Stimulated activated CD8-positive, alpha-beta memory T cell treated with anti-CD3 and anti-CD28 coated beads, Interleukin-4, amount 100 ng/mL, for 4 hours (primary cell): ENCODE data around the gene KCNG2.

Source experiments
- DNase-seq, 2 donors: peaks; one replicate each; pipeline ENCODE4 v3.0.0-alpha.2; 2020; ENCODE audit warnings: low read depth in 2 of 2, low spot score in 1 of 2

KCNG2 gene

DNA sequence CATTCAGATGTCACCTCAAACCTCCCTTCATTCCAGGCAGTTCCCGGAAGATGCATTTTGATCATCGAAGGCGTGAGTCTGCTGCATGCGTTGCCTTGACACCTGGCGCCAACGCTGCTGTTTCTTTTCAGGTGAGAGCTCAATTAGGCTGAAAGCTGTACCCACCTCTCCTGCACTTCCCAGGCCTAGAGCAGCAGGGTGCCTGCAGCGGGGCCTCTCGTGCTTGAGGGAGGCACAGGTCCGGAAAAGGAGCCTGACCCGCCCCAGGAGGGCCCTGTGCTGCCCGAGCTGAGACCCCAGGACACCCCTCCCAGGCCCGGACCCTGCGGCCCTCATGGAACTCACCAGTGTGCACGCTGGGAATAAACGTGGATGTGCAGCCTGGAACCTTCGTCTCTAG, 31.4 kb upstream of the KCNG2 start:
- DNase-seq = no peak

DNA sequence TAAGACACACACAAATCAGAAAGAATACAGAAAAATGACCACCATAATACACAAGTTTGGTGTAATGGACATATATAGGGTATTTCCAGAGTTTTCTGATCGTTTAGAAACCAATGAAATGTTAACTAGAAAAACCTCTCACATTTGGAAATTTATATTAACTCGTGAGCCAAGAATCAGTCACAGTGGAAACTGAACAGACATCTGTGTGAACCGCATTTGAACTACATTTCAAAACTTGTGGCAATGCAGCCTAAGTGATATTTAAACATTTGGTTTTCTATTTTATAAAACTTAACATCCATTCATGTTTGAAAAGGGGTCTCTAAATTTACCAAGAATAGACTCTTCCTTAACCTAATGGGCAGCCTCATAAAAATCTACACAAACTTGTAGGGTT, 29.0 kb upstream of the KCNG2 start:
- DNase-seq = no peak

DNA sequence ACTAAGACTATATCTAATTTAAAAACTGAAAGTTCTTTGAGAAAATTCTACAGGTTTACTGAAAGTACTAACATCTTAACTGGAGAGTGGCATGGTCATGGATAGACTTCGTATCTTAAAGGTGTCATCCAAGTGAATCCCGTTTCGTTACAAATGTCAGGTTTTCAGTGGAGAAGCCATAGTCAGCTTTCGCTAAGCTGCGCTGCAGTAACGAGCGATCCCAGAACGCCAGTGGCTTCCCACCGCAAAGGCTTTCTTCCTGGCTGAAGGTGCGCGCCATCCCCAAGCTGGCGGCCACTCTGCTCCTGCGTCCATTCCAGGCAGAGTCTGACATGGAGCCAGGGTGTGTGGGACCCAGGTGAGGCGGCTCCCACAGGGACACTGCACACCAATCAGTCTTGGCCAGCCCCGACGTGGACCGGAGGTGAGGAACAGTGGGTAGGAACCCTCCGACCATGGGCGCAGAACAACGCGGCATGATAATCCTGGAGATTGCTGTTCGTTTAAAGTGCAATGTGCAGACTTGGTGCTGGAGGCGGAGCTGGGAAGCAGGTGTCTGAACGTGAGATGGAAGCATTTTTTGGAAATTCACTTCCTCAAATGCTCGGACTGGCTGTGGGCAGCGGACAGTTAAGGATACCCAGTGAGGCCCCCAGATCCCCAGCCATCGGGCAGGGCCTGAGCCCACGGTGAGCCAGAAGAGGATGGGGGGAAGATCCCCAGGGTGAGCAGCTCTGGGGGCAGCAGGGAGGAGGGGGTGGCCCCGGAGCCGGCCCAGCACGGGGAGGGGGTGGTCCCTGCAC, 27.8 kb upstream of the KCNG2 start:
- DNase-seq = no peak

DNA sequence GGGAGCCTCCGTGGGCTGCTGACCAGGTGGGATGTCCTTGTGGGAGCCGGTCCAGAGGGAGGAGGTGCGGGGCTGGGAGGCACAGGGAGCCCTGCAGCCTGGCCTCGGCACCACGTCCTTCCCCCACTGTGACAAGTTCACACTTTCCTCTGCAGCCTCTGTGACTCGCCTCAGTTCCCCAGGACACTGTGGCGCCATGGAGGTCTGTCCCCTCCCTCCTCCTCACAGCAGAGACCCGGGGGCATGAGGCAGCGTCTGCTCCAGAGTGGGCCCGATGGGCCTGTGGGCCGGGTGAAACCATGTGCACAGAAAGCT, 27.3 kb upstream of the KCNG2 start:
- no peak for DNase-seq

DNA sequence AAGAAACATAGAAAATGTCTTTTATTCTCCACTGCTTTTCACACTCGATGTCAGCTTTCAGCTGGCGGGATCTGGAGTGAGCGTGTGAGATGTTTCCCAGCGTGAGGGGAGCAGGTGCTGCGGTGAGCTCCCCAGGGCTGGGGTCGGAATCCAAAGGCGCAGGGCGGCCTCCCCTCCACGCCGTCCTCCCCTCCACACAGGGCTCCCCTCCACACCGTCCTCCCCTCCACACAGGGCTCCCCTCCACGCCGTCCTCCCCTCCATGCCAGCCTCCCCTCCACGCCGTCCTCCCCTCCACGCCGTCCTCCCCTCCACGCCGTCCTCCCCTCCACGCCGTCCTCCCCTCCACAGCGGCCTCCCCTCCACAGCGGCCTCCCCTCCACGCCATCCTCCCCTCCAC, 26.9 kb upstream of the KCNG2 start:
- no peak for DNase-seq

DNA sequence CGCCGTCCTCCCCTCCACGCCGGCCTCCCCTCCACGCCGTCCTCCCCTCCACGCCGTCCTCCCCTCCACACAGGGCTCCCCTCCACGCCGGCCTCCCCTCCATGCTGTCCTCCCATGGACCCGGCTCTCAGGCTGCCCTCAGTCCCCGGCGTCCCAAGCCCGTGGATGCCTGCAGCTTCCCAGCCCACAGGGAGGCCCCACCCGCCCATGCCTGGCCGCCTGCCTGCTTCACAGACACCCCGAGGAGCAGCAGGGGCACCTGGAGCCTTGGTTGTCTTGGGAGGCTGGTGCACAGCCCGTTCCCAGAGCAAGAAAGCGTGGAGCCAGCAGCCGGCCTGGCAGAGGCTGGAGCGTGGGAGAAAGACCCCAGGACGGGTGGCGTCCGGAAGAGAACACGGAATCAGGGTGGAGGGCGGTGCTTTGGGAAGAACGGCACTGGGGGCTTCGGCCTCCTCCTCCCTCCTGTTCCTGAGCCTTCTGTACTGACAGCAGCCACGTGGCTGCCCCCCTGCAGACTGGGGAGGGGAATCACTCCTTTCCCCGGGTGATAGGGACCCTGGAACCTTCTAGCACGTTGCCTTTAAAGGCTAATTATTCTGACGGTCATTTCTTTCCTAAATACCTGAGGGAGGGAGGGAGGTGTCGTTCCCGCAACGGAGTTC, 26.2 kb upstream of the KCNG2 start:
- DNase-seq = no peak

DNA sequence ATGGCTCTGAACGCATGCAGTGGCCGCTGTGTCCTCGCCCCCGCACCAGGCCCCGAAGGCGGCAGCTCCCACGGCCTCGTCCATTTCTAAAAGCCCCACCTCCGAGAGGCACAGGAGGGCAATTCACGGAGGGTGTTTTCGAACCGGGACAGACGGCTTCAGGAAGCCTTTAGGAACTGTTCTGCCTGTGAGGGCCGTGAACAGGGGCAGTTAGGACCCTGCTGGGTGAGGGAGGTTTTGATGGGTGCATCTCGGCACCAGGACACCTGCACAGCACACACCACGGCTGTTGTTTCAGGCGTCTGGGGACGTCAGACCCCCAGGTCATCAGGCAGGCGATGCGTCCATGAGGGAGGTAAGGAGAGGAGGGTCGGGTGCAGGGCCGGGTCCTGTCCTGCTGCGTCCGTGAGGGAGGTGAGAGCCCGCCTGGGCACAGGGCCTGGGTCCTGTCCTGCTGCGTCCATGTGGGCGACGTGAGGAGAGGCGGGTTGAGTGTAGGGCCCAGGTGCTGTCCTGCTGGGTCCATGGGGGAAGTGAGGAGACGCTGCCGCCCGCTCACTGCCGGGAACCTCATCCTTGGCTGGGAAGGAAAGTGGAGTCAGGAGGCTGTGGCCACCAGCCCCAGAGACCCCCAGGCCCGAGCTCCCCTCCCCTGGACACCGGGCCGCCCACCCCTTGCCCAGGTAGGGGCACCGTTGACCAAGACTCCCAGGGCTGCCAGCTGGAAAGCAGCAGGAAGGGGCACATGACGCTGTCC, 25.5 kb upstream of the KCNG2 start:
- no peak for DNase-seq

DNA sequence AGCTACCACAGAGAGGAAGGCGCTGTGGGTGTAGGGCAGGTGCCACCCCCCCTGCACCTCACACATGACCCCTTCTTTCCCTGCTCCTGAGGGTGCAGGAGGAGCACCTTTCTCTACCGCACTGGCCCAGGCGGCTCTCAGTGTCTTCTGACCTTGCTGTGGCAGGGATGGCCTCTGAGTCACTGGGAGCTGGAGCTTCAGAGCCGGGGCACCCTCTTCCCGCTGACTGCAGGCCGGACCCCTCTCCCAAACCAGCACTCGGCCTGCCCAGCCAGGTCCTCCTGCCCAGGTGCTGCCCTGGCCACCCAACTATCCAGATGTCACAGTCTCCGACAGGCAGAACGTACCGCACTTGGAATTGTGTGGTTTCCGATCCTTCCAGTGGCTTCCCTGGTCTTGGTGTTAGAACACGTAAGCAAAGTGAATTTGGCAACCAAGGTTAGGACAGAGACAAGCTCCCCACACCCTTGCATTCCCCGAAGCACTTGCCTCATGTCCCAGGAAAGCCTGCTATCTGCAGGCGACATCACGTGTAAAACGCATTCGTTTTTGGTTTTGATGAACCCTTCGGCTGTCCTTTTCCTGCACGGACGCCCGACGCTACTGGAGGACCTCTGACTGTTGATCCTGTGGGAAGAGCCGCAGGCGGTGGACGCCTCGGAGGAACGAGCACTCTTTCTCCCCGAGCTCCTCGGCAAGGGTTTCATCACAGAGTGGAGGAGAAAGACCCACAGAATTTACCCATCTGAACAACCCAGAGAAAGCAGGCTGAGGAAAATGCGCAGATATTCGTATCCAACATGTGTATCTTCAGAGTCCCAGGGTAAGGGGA, 24.7 kb upstream of the KCNG2 start:
- no peak for DNase-seq

DNA sequence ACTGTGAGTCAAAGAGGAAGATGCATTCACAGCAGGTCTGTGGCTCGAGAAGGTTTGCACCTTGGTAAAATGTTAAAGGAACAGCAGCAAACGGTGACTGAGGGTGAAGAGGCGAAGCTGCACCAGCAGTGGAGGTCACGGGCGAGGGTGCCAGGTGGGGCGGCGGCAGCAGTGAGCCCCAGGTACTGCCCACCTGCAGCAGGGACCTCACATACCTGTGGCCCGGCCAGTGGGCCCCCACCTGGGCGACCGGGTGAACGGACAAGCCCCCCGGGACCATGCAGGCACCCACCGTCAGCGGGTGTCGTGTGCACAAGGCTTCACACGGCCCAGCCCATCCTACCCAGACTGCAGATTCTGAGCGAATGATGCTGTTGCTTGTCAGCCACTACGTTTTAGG, 23.6 kb upstream of the KCNG2 start:
- DNase-seq = no peak

DNA sequence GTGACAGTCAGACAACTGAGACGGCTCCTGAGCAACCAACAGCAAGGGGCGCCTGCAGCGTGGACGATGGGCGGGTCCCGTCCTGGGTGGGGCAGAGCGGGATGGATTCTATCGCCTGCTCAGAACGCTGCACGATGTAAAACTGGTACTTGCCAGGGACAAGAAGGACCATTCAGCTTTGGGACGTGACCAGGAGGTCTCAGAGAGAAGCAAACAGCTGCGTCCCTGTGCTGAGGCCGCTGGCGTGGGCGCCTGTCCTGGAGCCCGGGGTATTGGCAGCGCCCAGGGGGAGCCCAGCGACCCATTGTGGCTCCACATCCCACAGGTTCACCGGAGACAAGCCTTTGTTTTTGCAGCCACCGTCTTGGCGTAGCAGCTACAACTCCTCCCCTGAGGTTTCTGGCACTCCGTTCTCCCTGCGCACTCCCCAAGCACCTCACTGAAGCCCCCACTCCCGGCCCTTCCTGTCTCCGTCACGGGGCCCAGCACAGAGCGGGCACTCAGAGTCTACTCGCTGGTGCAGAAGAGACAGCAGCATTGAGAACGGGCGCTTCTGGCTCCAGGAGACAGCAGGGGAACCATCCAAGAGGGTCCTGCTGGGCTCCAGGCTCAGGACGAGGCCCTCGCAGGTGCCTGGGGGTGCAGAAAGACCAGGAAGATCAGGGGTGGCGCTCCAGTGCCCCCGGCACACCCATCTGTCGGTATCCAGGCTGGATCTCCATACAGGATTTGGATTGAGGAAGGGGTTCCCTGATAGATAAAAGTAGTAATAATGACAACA, 22.1 kb upstream of the KCNG2 start:
- DNase-seq = no peak

DNA sequence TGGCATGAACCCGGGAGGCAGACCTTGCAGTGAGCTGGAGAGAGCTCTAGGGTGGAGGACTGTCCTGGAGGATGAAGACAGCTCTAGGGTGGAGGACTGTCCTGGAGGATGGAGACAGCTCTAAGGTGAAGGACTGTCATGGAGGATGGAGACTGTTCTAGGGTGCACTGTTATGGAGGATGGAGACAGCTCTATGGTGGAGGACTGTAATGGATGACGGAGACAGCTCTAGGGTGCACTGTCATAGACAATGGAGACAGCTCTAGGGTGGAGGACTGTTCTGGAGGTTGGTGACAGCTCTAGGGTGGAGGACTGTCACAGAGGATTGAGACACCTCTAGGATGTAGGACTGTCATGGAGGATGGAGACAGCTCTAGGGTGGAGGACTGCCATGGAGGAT, 21.1 kb upstream of the KCNG2 start:
- no peak for DNase-seq

DNA sequence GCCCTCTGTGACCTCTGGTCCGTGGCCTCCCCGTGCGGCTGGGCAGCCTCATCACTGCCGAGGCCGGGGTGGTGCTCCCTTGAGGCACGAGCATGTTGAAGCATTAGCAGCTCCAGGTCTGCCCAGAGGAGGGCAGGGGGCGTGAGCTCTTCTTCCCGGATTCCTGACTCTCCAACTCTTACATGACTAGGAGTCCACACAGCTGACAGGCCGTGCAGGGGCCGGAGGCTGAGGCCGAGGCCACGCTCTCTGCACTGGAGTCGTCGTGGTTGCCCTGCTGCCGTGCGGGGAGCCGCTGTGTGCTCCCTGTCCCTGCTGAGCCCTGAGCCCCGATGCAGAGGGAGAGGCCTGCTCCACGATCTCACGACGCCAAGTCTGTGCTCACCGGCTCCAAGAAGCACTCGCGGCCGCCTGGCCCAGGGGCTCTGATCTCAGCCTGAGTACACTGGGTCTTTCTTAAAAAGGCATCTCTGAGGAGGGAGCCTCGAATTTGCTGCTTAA, 19.4 kb upstream of the KCNG2 start:
- no peak for DNase-seq

DNA sequence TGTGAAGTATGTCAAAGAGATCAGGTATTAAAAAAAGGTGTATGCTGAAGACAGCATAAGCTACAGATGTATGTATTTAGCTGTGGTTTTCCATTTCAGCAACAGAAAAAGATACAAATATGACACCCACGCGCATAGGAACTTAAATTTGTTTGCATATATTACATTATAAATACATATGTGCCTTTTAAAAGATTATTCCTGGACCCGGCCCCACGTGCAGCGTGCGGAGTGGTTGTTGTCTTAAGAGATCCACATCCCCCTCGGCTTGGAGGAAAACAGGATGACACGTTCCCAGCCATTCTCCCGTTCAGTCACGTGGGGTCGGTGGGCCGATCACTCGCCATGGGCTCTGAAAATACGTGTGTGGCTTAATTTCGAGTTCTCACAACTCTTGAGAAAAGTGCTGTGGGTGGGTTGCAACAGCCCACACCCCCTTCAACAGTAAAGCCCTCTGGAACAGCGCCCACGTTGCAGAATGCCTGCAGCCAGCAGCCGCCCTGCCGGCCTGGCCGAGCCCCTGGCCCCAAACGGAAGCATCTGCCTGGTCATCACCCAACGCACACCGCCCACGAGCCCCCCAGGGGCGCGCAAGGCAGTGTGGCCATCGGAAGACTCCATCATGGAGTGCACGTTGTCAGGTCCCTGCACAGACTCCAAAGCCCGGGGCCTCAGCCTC, 18.6 kb upstream of the KCNG2 start:
- DNase-seq = no peak

DNA sequence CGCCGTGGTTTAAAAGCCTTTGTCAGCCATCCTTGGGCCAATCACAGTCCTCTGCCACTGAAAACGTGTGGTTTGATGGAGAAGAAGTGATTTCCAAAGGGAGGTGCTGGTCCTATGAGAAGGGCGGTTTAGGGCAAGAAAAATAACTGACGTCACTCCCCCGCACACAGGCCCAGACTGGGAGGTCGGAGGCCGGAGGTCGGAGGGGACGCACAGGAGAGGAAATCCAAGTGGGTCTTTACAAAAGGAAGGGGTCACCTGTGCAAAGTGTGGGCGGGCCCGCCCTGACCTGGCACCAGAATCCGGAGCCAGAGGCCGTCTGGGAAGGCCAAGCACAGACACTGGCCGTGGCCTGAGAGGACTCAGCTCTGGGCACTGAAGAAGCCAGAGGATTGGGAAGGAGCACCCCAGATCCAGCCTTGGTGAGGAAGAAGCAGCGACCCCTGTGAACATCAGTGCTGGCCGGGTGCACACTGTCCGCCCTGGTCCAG, 18.0 kb upstream of the KCNG2 start:
- DNase-seq = no peak

DNA sequence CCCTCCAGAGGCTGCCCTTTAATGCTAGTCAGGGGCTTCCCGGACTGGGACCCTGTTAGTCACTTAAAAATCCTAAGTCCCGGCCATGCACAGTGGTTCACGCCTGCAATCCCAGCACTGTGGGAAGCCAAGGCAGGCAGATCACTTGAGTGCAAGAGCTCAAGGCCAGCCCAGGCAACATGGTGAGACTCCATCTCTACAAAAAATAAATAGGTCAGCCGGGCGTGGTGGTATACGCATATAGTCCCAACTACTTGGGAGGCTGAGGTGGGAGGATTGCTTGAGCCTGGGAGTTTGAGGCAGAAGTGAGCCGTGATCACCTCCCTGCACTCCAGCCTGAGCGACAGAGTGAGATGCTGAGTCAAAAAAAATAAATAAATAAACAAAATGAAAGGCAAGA, 17.2 kb upstream of the KCNG2 start:
- DNase-seq = no peak

DNA sequence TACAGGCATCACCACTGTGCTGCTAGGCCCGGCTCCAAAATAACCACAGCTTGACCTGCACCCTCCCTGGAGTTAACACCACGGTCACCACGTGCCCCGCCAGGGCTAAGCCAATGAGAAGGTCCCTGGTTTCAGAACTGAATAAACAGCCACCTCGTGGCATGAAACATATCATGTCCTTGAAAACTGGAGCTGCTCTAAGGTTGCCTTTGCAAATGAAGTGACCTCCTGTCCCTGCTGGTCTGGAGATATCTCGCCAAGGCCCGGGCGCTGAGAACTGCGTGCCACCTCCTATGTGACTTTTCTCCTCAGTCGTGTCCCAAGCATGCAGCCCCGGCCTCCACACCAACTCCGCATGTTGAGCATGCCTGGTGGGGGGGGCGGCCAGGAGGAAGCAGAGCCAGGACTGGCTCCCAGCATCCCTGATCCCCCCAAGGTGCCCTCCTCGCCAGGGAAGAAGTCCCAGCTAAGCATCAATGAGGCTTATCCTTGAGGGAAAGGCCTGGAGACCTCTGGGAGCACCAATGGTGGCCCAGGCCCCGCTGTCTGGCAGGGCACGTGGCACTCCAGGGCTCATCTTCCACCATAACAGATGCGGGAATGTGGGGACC, 16.3 kb upstream of the KCNG2 start:
- DNase-seq = no peak

DNA sequence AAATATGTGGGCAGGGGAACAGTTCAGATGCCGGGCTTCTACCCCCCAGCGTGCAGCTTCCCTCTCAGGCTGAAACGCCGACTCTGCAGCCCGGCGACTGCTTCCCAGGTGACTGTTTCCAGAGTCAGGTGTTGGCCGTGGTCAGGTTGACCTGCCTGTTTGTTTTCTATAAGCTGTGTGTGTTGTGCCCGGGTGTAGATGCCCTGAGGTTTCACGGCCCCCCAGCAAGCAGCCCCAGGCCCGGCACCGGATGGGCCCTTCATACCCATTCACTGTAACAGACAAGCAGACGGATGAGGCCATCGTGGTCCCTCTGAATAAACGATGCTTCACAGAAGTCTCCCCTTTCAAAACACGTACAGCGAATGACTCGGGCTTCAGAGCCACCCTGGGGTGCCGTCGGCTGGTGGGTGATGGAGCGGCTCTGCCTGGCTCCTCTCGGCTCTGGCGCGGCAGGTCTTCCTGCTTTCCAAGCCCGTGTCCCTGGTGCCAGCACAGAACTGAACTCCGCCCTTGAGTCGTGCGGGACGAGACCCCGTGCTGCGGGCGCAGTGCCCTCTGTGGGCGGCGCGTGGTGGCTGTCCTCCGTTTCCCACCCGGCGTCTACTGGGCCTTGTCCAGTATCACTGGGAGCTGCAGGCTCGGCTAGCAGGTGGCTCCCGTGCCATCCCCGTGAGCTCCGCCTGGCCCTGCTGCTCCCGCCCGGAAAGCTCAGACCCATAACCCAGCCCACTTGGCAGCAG, 15.0 kb upstream of the KCNG2 start:
- no peak for DNase-seq

DNA sequence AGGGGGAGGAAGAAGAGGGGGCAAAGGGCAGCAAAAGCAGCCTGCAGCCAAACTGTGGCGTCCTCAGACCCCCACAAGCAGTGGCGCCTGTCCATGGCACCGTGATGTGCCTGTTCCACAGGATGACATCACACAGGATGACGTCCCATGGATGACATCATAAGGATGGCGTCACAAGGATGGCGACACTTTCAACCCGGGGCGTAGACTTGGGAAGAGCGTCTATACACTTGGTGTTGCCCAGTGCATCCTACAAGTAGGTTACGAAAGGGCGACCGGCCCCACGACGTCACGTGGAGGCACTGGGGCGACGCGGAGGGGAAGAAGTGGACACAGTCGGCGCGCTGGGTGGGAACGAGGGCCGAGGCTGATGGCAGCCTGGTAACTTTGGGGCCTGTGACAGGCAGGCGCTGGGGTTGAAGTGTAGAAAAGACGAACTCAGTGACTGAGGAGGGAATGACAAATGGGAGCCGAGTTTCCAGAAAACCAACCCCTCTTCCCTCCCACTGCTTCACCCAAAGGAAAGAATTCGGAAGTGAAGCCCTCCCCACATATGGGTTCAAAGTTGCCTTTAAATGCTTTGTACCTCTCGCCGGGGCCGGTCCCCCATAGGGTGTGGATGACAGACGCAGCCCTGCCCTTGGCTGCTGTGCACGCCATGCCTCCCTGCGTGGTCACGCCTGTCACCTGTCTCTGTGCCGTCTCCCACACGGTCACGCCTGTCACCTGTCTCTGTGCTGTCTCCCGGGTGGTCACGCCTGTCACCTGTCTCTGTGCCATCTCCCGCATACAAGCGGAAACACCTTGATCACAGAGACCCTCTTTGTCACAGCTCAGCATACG, 13.4 kb upstream of the KCNG2 start:
- no peak for DNase-seq
